Right lobe of liver (tissue), 6 donors: Measurements from ENCODE around the gene ZW10. TPM values are rescaled to one million over a fixed set of nuclear protein-coding genes. Genes with fewer than 3 reads are reported as not detected.
"Not testable (repeated sequence)": the region's sequence is repeated elsewhere in the genome, so short reads cannot be mapped to it uniquely, and the experiment has no call there.

Experiments
- ATAC-seq, 4 donors: fragments of 200-7000 bp; cut with Tn5 transposase; one replicate each; pipeline ENCODE4 v1.9.1; 2020; ENCODE audit warnings: mild to moderate bottlenecking in 4 of 4, moderate library complexity in 4 of 4
- DNase-seq, 3 donors: peaks; one replicate each; pipeline ENCODE4 v3.0.0-alpha.2; 2020
- H3K27ac ChIP-seq, 3 donors: fragments of 200-600 bp; one replicate each; pipeline ENCODE4 v1.8.0; 2022
- H3K27me3 ChIP-seq, 2 donors: fragments of 200-600 bp; one replicate each; pipeline ENCODE4 v1.8.0; 2022
- H3K36me3 ChIP-seq, 4 donors: fragments of 200-600 bp; sonication (generic) in 1 of 4; one replicate each; pipeline versions ENCODE4 v1.5.1 to v1.8.0; 2017 to 2022; ENCODE audit warnings: control low read depth in 1 of 4
- H3K4me1 ChIP-seq, 4 donors: fragments of 200-600 bp; sonication (generic) in 1 of 4; one replicate each; pipeline versions ENCODE4 v1.5.1 to v1.8.0; 2017 to 2022; ENCODE audit warnings: control low read depth in 1 of 4
- H3K4me3 ChIP-seq, 3 donors: fragments of 200-600 bp; one replicate each; pipeline ENCODE4 v1.8.0; 2022
- H3K9me3 ChIP-seq, 4 donors: fragments of 200-600 bp; sonication (generic) in 1 of 4; one replicate each; pipeline versions ENCODE4 v1.5.1 to v1.8.0; 2017 to 2022; ENCODE audit warnings: control low read depth in 1 of 4
- CTCF ChIP-seq, 4 donors: fragments of 200-600 bp in 3 of 4; fragments of 450-650 bp in 1 of 4; IDR thresholded peaks; one replicate each; pipeline versions ENCODE4 v1.5.1 to v1.8.0; 2016 to 2022; ENCODE audit warnings: antibody characterized with exemption in 4 of 4, mild to moderate bottlenecking in 2 of 4
- POLR2A ChIP-seq: fragments of 450-650 bp; IDR thresholded peaks from one replicate; pipeline ENCODE4 v1.6.1; 2017; ENCODE audit warnings: antibody characterized with exemption, mild to moderate bottlenecking
- WGBS: methylation state at CpG from one replicate; pipeline ENCODE4 v1.1.6; 2018; ENCODE audit warnings: low coverage, low lambda C conversion rate; ENCODE audit not compliant: insufficient coverage; ENCODE audit errors: missing lambda C conversion rate; 5-methylcytosine and 5-hydroxymethylcytosine counted together
- intact Hi-C, 2 donors: fragments of 100-400 bp; cut with DNase I; formaldehyde crosslinking; loops; one replicate each; pipeline versions ENCODE4 v1.11.2 to v1.14.1; 2022
- total RNA-seq, 6 experiments: library from RNA; depleted of rRNA in 2 of 6; stranded (reverse); fragments of >200 nt in 2 of 6; fragmentation: NEBNext Ultra II Directional in 3 of 6; extraction: Animal tissue kit (Norgen Biotek cat#: 25700) in 3 of 6; gene quantifications; one replicate each; pipeline versions ENCODE4 v1.1.0 to v1.2.4, GENCODE V29; 2016 to 2023
- donor health status: DM: no; HTN: yes; CAD: no.
- donor health status: DM: no; HTN: no; CAD: no.
- donor health status: DM: no; HTN: no; CAD: no.
- donor health status: DM: no; HTN: yes; CAD: no.
- donor health status: DM: no; HTN: yes; CAD: no.

Gene ZW10
- total RNA-seq, 6 experiments from 2014 or later: 7.3 to 10.8 (median 8.5) TPM

- H3K36me3 ChIP-seq: no peaks in the 10 kb centered on the region
- intact Hi-C loops: no loop called here
- no peak overlapping the region for H3K4me3 ChIP-seq
- TF ChIP-seq CTCF (IDR thresholded peaks at IDR 0.05): no peak
- TF ChIP-seq POLR2A: no peak
- no peaks in the 10 kb centered on the region for H3K27me3 ChIP-seq
- no peak overlapping the region for H3K27ac ChIP-seq
- WGBS: 86% methylated on average over 3 of the region's 3 CpGs
- ATAC-seq (no peak), DNase-seq (no peak)
- no peaks in the 10 kb centered on the region for H3K4me1 ChIP-seq
- H3K9me3 ChIP-seq: no peaks in the 10 kb centered on the region
These were observed 50.6 kb downstream of the ZW10 start for GRCh38 chr11:113722934-113723333.

- intact Hi-C loops: no loop called here
- H3K4me3 ChIP-seq: no peak overlapping the region
- no peak overlapping the region for H3K27ac ChIP-seq
- no peaks in the 10 kb centered on the region for H3K4me1 ChIP-seq
- DNase-seq (no peak), ATAC-seq (no peak)
- H3K36me3 ChIP-seq: no peaks in the 10 kb centered on the region
- WGBS: 97% methylated on average over 4 of the region's 4 CpGs
- H3K27me3 ChIP-seq: no peaks in the 10 kb centered on the region
- H3K9me3 ChIP-seq: no peaks in the 10 kb centered on the region
- TF ChIP-seq POLR2A (no peak), CTCF (IDR thresholded peaks at IDR 0.05) (no peak)
These were observed 51.3 kb downstream of the ZW10 start for GRCh38 chr11:113722221-113722620.

- Histone ChIP-seq H3K9me3 (no peaks in the 10 kb centered on the region), H3K4me1 (no peaks in the 10 kb centered on the region), H3K36me3 (no peaks in the 10 kb centered on the region), H3K4me3 (no peak overlapping the region), H3K27me3 (no peaks in the 10 kb centered on the region), H3K27ac (no peak overlapping the region)
- intact Hi-C loops: no loop called here
- WGBS: 87% methylated on average over 3 of the region's 3 CpGs
- TF ChIP-seq POLR2A: no peak
- TF ChIP-seq CTCF (IDR thresholded peaks at IDR 0.05): no peak
- no peak for ATAC-seq
- DNase-seq: no peak
These were observed 51.9 kb downstream of the ZW10 start for GRCh38 chr11:113721462-113722066.

- 100% methylated on average over 1 of the region's 3 CpGs for WGBS
- ATAC-seq, H3K4me3 ChIP-seq, H3K36me3 ChIP-seq, H3K27ac ChIP-seq, DNase-seq, intact Hi-C loops, H3K9me3 ChIP-seq, H3K27me3 ChIP-seq, H3K4me1 ChIP-seq: not testable (repeated sequence)
These were observed 53.0 kb downstream of the ZW10 start for GRCh38 chr11:113720478-113720877.

- Histone ChIP-seq H3K9me3 (no peaks in the 10 kb centered on the region), H3K27ac (no peak overlapping the region), H3K4me1 (no peaks in the 10 kb centered on the region), H3K4me3 (no peak overlapping the region), H3K27me3 (no peaks in the 10 kb centered on the region), H3K36me3 (no peaks in the 10 kb centered on the region)
- TF ChIP-seq POLR2A (no peak), CTCF (IDR thresholded peaks at IDR 0.05) (no peak)
- intact Hi-C loops: no loop called here
- 88% methylated on average over 1 of the region's 2 CpGs for WGBS
- ATAC-seq (no peak), DNase-seq (no peak)
These were observed 57.4 kb downstream of the ZW10 start for GRCh38 chr11:113715882-113716625.
